Esophagus squamous epithelium (tissue), 4 donors: ENCODE measurements around the gene ALG2.

Experiments
- POLR2A ChIP-seq, 4 donors: fragments of 450-650 bp; IDR thresholded peaks; one replicate each; pipeline ENCODE4 v1.6.1; 2017; ENCODE audit warnings: antibody characterized with exemption in 4 of 4, mild to moderate bottlenecking in 4 of 4, moderate library complexity in 3 of 4
- TF ChIP-seq, protein P1 (sequence below), 6 experiments: fragments of 450-650 bp in 4 of 6; fragments of 200-600 bp in 2 of 6; sonication (generic) in 2 of 6; IDR thresholded peaks; one replicate each; pipeline ENCODE4 v1.5.1; 2016 to 2019; ENCODE audit warnings: antibody characterized with exemption in 6 of 6, mild to moderate bottlenecking in 4 of 6, moderate library complexity in 4 of 6

DNA sequence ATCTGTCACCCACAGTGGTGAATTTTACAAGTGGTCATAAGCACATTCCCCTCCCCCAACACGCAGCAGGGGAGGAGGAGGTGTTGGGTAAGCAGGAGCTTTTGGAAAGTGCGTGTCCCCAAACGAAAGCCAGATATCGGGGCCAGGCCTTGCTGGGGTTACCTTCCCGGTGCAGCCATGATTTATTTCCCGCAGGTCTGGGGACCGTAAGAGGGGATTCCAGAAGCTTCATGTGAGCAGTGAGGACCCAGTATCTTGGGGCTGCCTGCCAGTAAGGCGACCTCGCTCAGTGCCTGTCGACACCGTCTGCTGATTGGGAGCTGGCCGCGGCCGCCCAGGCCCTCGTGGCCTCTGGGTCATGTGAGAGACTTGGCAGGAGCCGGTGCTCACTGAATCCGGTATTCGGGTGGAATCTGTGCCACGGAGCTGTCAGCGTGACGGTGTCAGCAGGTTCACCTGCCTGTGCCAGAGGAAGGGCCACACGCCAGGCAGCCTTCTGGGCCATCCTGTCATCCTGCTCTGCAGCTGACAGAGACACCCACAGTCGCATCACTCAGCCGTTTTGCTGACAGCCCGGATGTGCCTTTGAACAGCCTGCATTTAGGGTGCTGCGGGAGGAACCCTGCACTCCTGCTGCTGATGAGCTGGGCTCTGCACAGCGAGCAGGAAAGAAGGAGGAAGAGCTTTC is 37.6 kb upstream of the ALG2 start:
- TF ChIP-seq, protein P1, sequence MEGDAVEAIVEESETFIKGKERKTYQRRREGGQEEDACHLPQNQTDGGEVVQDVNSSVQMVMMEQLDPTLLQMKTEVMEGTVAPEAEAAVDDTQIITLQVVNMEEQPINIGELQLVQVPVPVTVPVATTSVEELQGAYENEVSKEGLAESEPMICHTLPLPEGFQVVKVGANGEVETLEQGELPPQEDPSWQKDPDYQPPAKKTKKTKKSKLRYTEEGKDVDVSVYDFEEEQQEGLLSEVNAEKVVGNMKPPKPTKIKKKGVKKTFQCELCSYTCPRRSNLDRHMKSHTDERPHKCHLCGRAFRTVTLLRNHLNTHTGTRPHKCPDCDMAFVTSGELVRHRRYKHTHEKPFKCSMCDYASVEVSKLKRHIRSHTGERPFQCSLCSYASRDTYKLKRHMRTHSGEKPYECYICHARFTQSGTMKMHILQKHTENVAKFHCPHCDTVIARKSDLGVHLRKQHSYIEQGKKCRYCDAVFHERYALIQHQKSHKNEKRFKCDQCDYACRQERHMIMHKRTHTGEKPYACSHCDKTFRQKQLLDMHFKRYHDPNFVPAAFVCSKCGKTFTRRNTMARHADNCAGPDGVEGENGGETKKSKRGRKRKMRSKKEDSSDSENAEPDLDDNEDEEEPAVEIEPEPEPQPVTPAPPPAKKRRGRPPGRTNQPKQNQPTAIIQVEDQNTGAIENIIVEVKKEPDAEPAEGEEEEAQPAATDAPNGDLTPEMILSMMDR (IDR thresholded peaks at IDR 0.05), result no peak
- TF ChIP-seq POLR2A (IDR thresholded peaks at IDR 0.05), result no peak
